Activated CD4-positive, alpha-beta T cell treated with anti-CD3 and anti-CD28 coated beads, Interleukin-2, amount 10 ng/mL, durations not matched to agents 7 days and 5 days (primary cell): ENCODE results near the gene DUSP9. TPM values are rescaled to one million over a fixed set of nuclear protein-coding genes. Genes with fewer than 3 reads are reported as not detected.

Experiments
- CTCF ChIA-PET: fragments of 350-600 bp; sonication (Branson Sonifier 250); formaldehyde crosslinking; loops from one replicate; lab custom pipeline; 2021; ENCODE audit warnings: antibody characterized with exemption; lab: Charles Lee
- POLR2A ChIA-PET: fragments of 350-600 bp; sonication (Branson Sonifier 250); formaldehyde crosslinking; loops from one replicate; lab custom pipeline; 2021; ENCODE audit warnings: antibody characterized with exemption; lab: Charles Lee
- DNase-seq: peaks from one replicate; pipeline ENCODE4 v3.0.0-alpha.2; 2020
- H3K27ac Mint-ChIP-seq: one replicate; pipeline ENCODE4 v1.8.0; 2021; ENCODE audit warnings: mild to moderate bottlenecking, moderate library complexity, mixed read lengths
- H3K27me3 Mint-ChIP-seq: one replicate; pipeline ENCODE4 v1.8.0; 2021; ENCODE audit warnings: mixed read lengths
- H3K36me3 Mint-ChIP-seq: one replicate; pipeline ENCODE4 v1.8.0; 2021; ENCODE audit warnings: low read depth, mixed read lengths
- H3K4me1 Mint-ChIP-seq: one replicate; pipeline ENCODE4 v1.8.0; 2021; ENCODE audit warnings: mixed read lengths
- H3K4me3 Mint-ChIP-seq: one replicate; pipeline ENCODE4 v1.8.0; 2021; ENCODE audit warnings: mild to moderate bottlenecking, moderate library complexity, mixed read lengths
- H3K9me3 Mint-ChIP-seq: one replicate; pipeline ENCODE4 v1.8.0; 2021; ENCODE audit warnings: mixed read lengths
- total RNA-seq, 2 experiments: library from RNA; stranded (reverse); gene quantifications; one replicate each; pipeline ENCODE4 v1.2.3, GENCODE V29; 2021

Gene DUSP9
- total RNA-seq, 2 experiments from 2014 or later: not detected

DNA sequence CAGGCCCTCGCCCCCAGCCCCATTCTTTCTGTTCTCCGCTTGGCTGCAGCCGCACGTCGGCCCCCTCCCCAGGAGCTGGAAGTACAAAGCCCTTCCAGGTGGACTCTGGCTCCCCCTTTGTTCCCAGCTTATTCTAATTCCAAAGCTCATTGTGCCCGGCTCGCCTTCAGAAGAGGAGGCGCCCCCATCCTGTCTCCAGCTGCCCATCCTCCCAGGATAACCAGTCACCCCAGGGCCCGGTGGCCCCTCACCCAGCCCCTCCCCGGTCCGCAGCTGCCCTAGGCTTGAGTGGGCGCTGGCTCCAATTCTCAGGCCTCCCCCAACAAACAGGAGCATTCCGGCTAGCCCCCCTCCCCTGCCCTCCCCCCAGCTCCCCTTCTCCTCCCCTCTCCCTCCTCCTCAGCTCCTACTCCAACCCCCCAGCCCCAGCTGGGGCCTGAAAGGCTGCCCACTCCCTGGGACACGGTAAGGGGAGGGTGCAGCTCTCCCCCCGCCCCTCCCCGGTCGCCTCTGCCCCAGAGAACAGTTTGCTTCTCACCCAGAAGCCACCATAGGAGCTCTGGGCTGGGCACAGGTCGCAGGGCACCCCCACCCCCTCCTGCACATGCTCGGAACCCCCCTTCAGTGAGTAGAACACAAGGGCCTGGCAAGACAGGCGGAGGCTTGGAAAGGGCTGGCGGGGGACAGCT is 37.6 kb downstream of the DUSP9 start:
- CTCF ChIA-PET: interaction anchor here (1.0 to 1.7 kb wide), 4 partner anchors 10 to 145 kb away, joined by 3 to 5 read pairs (median 3); no protein-coding TSS in a partner anchor

DNA sequence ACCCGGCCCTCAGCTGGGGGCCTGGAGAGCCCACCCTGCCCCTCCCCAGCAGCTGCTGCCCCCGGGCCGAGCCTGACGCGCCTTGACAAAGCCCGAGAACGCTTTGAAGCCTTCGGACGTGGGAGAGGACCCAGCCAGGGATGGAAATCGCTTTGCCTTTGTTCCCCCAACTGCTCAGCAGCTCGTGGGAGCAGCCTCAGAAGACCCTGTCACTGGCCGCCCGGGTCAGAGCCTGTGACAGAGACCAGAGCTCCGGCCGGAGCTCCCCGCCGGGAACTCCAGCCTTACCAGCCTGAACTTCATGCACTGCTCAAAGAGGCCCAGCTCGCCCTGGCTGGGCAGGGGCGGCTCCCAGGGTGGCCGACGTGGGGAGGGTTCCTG is 38.1 kb downstream of the DUSP9 start:
- H3K36me3 Mint-ChIP-seq: no peaks in the 10 kb centered on the region
- DNase-seq: no peak
- H3K27ac Mint-ChIP-seq: no peak overlapping the region

More for the DNA sequence above, 37.6 kb downstream of the DUSP9 start:
- POLR2A ChIA-PET: interaction anchor here (0.6 kb wide), 1 partner anchor 84 kb away, joined by 3 read pairs; no protein-coding TSS in a partner anchor
- Mint-ChIP-seq H3K4me3 (no peak overlapping the region), H3K4me1 (no peaks in the 10 kb centered on the region), H3K9me3 (no peaks in the 10 kb centered on the region), H3K27me3 (peaks cover 16% of the 10 kb centered on the region), H3K27ac (no peak overlapping the region), H3K36me3 (no peaks in the 10 kb centered on the region)
- no peak for DNase-seq

DNA sequence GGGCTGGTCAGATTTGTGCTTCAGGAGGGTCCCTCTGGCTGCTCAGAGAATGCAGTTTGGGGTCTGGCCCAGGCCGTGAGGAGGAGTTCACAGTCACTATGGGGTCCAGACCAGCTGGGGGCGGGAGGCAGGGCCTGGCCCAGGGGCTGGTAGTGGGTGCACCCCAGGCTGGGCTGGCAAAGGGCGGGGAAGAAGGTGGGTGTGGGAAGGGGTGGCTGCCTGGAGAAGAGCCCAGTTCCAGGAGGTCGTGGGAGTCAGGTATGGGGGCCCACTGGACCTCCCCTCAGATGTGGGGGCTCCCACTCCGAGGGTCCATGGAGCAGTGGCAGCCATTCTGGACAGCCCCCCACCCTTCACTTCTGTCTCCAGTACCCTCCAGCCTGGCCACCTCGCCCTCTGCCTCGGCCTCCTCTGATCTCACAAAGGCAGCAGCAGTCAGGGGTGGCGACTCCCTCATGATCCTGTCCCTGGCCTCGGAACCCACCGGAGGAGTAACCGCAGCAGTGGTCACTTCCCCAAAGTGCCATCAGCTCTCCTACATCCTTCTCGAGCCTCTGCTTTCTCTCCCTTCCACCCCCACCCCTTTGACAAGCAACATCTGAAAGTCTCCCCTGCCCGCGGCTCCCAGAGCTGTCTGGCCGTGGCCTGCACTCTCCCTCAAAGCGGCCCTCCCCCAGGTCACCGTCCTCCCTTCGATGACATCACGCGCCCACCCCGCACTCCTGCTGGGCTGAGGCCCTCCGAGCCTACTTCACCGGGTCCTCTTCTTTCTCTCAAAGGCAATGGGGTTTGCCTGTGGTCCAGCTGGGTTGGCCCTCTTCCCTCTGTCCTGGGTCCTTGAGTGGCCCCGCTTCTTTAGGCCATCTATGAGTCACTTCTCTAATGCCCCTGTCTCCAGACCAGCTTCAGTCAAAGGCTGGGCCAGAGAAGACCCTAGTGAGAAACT is 39.0 kb downstream of the DUSP9 start:
- peaks cover 14% of the 10 kb centered on the region for H3K27me3 Mint-ChIP-seq
- DNase-seq: no peak
- H3K4me3 Mint-ChIP-seq: no peak overlapping the region
- no peak overlapping the region for H3K27ac Mint-ChIP-seq
- H3K36me3 Mint-ChIP-seq: no peaks in the 10 kb centered on the region
- H3K4me1 Mint-ChIP-seq: no peaks in the 10 kb centered on the region
- H3K9me3 Mint-ChIP-seq: no peaks in the 10 kb centered on the region
- ChIA-PET CTCF (interaction anchor here (0.5 to 0.7 kb wide), 2 partner anchors 77 to 312 kb away, joined by 3 to 4 read pairs; no protein-coding TSS in a partner anchor), POLR2A (no interaction called here)

More for the DNA sequence above, 38.1 kb downstream of the DUSP9 start:
- peaks cover 17% of the 10 kb centered on the region for H3K27me3 Mint-ChIP-seq
- ChIA-PET CTCF (interaction anchor here (1.0 to 1.2 kb wide), 2 partner anchors 11 to 78 kb away, joined by 3 read pairs; no protein-coding TSS in a partner anchor), POLR2A (no interaction called here)
- H3K9me3 Mint-ChIP-seq: no peaks in the 10 kb centered on the region
- H3K4me3 Mint-ChIP-seq: no peak overlapping the region
- H3K4me1 Mint-ChIP-seq: no peaks in the 10 kb centered on the region

DNA sequence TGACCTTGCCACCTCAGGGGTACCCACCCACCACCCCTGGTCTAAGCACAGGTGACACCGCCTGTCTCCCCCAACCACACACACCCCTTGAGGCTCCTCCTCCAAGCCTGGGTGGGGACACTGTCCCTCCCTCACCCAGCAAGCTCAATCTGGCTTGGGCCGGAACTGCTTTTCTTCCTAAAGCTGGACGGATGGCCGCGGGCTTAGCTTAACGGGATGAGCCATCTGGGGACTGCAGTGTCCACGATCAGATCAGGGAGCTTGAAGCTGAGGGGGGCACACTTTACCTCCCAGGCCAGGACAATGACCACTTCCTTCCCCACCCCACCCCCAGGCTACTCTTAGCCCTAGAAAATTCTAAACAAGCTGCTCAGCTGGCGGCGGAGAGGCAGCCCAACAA is 39.7 kb downstream of the DUSP9 start:
- H3K4me1 Mint-ChIP-seq: no peaks in the 10 kb centered on the region
- no peak for DNase-seq

DNA sequence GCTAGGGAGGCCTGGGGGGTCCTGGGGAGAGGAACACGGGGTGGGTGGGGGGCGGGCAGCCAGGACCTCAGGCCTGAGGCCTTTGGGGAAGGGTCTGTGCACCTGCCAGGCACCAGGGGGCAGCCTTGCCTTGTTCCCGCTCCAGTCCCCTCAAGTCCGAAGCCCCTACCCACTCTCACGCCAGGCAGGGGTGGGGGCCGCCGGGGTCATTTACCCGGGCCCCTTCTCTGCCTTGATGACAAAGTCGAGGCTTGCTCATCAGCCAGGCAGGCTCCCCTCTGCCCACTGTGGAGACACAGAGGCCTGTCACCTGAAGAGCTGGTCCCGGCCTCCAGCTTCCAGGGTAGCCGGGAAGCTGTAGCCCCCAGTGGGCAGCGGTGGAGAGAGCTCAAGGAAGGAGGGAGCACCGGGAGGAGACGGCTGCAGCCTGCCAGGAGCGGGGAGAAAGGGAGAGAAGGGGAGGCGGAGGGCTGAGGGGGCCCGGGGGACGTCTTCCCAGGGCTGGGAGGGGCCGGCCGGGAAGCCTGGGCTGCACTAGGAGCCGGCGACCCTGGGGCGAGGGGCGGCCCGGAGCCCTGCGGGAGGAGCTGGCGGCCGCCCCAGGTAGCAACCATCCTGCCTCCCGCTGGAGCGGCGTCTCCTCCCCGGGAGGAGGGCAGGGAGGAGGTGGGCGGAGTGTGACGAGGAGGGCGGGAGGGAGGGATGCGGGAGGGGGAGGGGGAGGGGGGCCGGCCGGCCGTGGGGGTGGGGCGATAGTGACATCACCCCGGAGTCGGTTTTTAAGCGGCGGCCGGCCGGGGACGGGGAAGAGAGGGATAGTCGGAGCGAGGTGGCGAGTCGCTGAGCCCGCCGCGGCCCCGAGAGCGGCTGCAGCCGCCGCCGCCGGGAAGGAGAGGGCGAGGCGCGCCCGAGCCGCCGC is 40.4 kb downstream of the DUSP9 start, which contains the start of gene SLC6A8:
TSS of gene SLC6A8 (plus strand) at position 806 of the 919 bp plus-strand sequence. CDS start 649 bp downstream, outside the sequence.
- no peaks in the 10 kb centered on the region for H3K9me3 Mint-ChIP-seq
- peaks cover 14% of the 10 kb centered on the region for H3K27me3 Mint-ChIP-seq
- ChIA-PET CTCF (interaction anchor here (0.6 kb wide), 1 partner anchor 89 kb away, joined by 4 read pairs; no protein-coding TSS in a partner anchor), POLR2A (no interaction called here)
- peak; percentile 22 for DNase-seq
- H3K4me3 Mint-ChIP-seq: peak within 1 kb of the TSS; percentile 65
- no peaks in the 10 kb centered on the region for H3K4me1 Mint-ChIP-seq
- no peaks in the 10 kb centered on the region for H3K36me3 Mint-ChIP-seq
- H3K27ac Mint-ChIP-seq: peak within 1 kb of the TSS; percentile 66

More for the DNA sequence above, 39.7 kb downstream of the DUSP9 start:
- H3K27me3 Mint-ChIP-seq: peaks cover 14% of the 10 kb centered on the region
- H3K9me3 Mint-ChIP-seq: no peaks in the 10 kb centered on the region
- CTCF ChIA-PET: no interaction called here
- H3K27ac Mint-ChIP-seq: no peak overlapping the region
- POLR2A ChIA-PET: no interaction called here
- H3K36me3 Mint-ChIP-seq: no peaks in the 10 kb centered on the region
- no peak overlapping the region for H3K4me3 Mint-ChIP-seq

DNA sequence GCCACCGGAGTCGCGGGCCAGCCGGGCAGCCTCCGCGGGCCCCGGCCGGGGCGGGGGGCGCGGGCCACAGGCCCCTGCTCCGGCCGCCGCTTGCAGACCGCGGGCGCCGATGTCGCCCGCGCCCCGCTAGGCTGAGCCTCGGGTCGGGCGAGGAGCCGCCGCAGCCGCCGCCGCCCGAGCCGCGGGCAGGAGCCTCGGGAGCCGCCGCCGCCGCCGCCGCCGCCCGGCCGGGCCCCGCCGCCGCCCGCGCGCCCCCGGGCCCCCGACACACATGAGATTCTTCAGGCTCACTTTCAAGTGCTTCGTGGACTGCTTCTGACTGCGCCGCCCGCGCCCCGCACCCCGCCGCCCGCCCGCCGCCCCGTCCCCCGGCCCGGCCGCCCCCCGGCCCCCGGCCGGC is 41.1 kb downstream of the DUSP9 start:
- H3K27me3 Mint-ChIP-seq: peaks cover 14% of the 10 kb centered on the region
- no peak overlapping the region for H3K4me3 Mint-ChIP-seq
- H3K36me3 Mint-ChIP-seq: no peaks in the 10 kb centered on the region
- no peak for DNase-seq
- no peaks in the 10 kb centered on the region for H3K9me3 Mint-ChIP-seq
- CTCF ChIA-PET: interaction anchor here (0.6 kb wide), 1 partner anchor 90 kb away, joined by 4 read pairs; no protein-coding TSS in a partner anchor
- H3K27ac Mint-ChIP-seq: no peak overlapping the region
- POLR2A ChIA-PET: no interaction called here
- H3K4me1 Mint-ChIP-seq: no peaks in the 10 kb centered on the region

DNA sequence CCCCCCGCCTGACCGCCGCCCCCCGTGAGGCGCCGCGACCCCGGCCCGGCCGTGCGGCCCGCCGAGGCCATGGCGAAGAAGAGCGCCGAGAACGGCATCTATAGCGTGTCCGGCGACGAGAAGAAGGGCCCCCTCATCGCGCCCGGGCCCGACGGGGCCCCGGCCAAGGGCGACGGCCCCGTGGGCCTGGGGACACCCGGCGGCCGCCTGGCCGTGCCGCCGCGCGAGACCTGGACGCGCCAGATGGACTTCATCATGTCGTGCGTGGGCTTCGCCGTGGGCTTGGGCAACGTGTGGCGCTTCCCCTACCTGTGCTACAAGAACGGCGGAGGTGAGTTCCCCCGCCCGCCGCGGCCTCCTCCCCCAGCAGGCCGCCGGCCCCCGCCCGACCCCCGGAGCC is 41.5 kb downstream of the DUSP9 start:
- Mint-ChIP-seq H3K9me3 (no peaks in the 10 kb centered on the region), H3K4me1 (no peaks in the 10 kb centered on the region), H3K27me3 (peaks cover 14% of the 10 kb centered on the region), H3K4me3 (no peak overlapping the region), H3K36me3 (no peaks in the 10 kb centered on the region), H3K27ac (no peak overlapping the region)
- DNase-seq: no peak
- ChIA-PET POLR2A (no interaction called here), CTCF (no interaction called here)

DNA sequence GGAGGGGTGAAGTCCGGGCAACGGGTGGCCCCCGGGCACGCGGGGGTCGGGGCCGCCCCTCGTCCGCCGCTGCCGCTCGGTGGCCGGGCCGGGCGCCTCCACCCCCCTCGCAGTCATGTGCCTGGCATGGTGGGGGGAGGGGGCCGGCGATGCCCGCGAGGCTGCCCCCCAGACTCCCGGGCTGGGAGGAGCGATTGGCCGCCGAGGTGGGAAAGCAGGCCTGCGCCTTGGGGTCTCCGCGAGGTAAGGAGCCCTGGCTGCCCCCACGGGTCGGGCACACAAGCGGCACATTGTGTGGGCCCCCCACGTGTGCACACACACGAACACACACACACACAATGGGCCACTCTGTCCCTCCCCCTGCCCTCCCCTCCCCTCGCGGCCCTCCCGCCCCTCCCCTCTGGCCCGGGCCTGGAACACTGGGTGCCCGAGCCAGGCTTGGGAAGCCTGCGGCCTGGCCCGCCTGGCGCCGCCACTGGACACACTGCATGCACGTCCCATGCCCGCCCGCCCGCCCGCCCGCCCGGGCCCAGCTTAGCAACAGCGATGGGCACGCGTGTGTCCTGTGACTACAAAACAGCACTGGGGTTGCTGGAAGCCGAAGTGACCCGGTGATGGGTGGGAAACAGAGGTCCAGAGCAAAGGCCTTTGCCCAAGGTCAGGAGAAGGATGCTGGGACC is 42.0 kb downstream of the DUSP9 start:
- Mint-ChIP-seq H3K27me3 (peaks cover 12% of the 10 kb centered on the region), H3K4me1 (no peaks in the 10 kb centered on the region), H3K27ac (no peak overlapping the region), H3K4me3 (no peak overlapping the region), H3K36me3 (no peaks in the 10 kb centered on the region), H3K9me3 (no peaks in the 10 kb centered on the region)
- CTCF ChIA-PET: no interaction called here
- POLR2A ChIA-PET: no interaction called here
- no peak for DNase-seq

DNA sequence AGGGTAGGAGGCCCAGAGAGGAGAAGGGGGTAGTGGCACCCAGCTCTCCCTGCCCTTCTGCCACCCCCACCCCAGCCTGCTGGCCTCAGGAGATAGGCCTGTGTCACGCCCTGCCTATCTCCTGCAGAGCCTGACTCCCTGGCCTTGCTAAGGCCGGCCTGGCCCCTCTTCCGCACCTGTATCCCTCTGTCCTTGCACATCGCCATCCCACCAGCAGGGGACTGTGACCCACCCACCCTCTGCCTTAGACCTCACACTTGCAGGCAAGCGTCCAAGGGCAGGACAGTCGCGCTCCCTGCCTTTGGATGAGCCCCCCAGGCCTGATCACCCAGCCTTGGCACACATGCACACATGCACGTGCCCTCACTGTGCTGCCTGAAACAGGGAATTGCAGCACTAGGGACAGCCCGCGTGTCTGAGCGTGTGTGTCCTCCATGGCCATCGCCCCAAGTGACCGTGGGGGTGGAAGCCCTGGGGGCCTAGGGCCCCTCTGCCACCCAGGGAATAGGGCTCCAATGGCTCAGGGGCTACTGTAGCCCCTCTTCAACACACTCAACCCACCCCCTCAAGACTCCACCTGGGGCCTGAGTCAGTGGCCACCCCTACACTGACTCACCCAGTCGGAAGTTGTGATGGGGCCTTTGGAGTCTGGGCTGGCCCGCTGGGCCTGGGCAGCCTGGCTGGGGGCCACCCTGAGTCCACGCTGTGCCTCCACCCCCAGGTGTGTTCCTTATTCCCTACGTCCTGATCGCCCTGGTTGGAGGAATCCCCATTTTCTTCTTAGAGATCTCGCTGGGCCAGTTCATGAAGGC is 42.9 kb downstream of the DUSP9 start:
- Mint-ChIP-seq H3K36me3 (no peaks in the 10 kb centered on the region), H3K27me3 (peaks cover 12% of the 10 kb centered on the region), H3K9me3 (no peaks in the 10 kb centered on the region), H3K4me3 (no peak overlapping the region), H3K27ac (no peak overlapping the region), H3K4me1 (no peaks in the 10 kb centered on the region)
- ChIA-PET POLR2A (no interaction called here), CTCF (no interaction called here)
- DNase-seq: no peak

DNA sequence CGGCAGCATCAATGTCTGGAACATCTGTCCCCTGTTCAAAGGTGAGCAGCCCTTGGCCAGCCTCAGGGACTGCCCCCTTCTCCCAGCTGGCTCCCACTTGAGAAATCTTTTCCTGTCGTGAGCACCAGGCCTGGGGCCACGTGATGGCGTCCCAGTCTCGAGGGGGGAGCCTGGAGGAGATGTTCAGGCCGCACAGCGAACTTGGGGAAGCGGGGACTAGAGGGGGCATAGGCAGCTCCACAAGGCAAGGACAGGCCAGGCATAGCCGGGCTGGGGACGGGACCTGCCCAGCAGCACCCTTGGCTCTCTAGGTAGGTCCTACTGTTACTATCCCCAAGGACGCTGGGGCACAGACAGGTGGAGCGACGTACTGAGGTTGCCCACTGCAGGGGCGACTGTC is 43.5 kb downstream of the DUSP9 start:
- H3K36me3 Mint-ChIP-seq: no peaks in the 10 kb centered on the region
- ChIA-PET POLR2A (no interaction called here), CTCF (no interaction called here)
- no peak overlapping the region for H3K27ac Mint-ChIP-seq
- no peaks in the 10 kb centered on the region for H3K4me1 Mint-ChIP-seq
- no peak for DNase-seq
- no peaks in the 10 kb centered on the region for H3K9me3 Mint-ChIP-seq
- H3K27me3 Mint-ChIP-seq: peaks cover 12% of the 10 kb centered on the region
- H3K4me3 Mint-ChIP-seq: no peak overlapping the region
